ENCODE data around the gene COL9A3. TPM values are rescaled to one million over a fixed set of nuclear protein-coding genes. Genes with fewer than 3 reads are reported as not detected.

Gene COL9A3
- total and polyA plus RNA-seq, 2 donors from 2014 or later = 2.3 to 4.3 TPM

GRCh38 chr20:62771396-62772102 is 45.3 kb upstream of the COL9A3 start:
- intact Hi-C loops (cut with DNase I) = no loop called here
- peaks cover 0 to 36% (median 3%) of the 10 kb centered on the region in 3 donors for H3K4me1 ChIP-seq (ENCODE audit: control insufficient read depth in 2 of 3, insufficient read depth in 2 of 3, low read depth in 1 of 3, low read length in 3 of 3)
- H3K27ac ChIP-seq (ENCODE audit: low read depth in 2 of 2, low read length in 2 of 2) = peak overlapping the region in 1 of 2 donors; percentile 84
- H3K36me3 ChIP-seq (ENCODE audit: control insufficient read depth in 2 of 3, insufficient read depth in 3 of 3, low read length in 3 of 3) = no peaks in the 10 kb centered on the region
- H3K9me3 ChIP-seq (ENCODE audit: control insufficient read depth in 2 of 3, insufficient read depth in 1 of 3, low read length in 3 of 3) = no peaks in the 10 kb centered on the region
- FAIRE-seq (no peak), DNase-seq (peak in 1 of 5 donors; percentile 57)
- no peak for TF ChIP-seq CTCF (IDR thresholded peaks at IDR 0.05; ENCODE audit: borderline replicate concordance, extremely low read depth, insufficient read depth)
- H3K9ac ChIP-seq (ENCODE audit: low read length in 3 of 3) = no peak overlapping the region
- no peaks in the 10 kb centered on the region for H3K27me3 ChIP-seq (ENCODE audit: control insufficient read depth, insufficient read depth, low read length)
- no peak overlapping the region for H3K4me3 ChIP-seq (ENCODE audit: low read length in 3 of 3)

GRCh38 chr20:62772103-62772611 is 44.7 kb upstream of the COL9A3 start:
- H3K4me3 ChIP-seq (ENCODE audit: low read length in 3 of 3) = no peak overlapping the region
- H3K27me3 ChIP-seq (ENCODE audit: control insufficient read depth, insufficient read depth, low read length) = no peaks in the 10 kb centered on the region
- no peak overlapping the region for H3K9ac ChIP-seq (ENCODE audit: low read length in 3 of 3)
- H3K36me3 ChIP-seq (ENCODE audit: control insufficient read depth in 2 of 3, insufficient read depth in 3 of 3, low read length in 3 of 3) = no peaks in the 10 kb centered on the region
- TF ChIP-seq CTCF (IDR thresholded peaks at IDR 0.05; ENCODE audit: borderline replicate concordance, extremely low read depth, insufficient read depth) = no peak
- H3K27ac ChIP-seq (ENCODE audit: low read depth in 2 of 2, low read length in 2 of 2) = peak overlapping the region in 1 of 2 donors; percentile 84
- H3K9me3 ChIP-seq (ENCODE audit: control insufficient read depth in 2 of 3, insufficient read depth in 1 of 3, low read length in 3 of 3) = no peaks in the 10 kb centered on the region
- peaks cover 0 to 40% (median 3%) of the 10 kb centered on the region in 3 donors for H3K4me1 ChIP-seq (ENCODE audit: control insufficient read depth in 2 of 3, insufficient read depth in 2 of 3, low read depth in 1 of 3, low read length in 3 of 3)
- intact Hi-C loops (cut with DNase I) = no loop called here
- peak in 1 of 5 donors; percentile 72 for DNase-seq
- FAIRE-seq = no peak

GRCh38 chr20:62772619-62772989 is 44.2 kb upstream of the COL9A3 start:
- DNase-seq (peak in 1 of 5 donors; percentile 54), FAIRE-seq (no peak)
- intact Hi-C loops (cut with DNase I) = no loop called here
- no peak for TF ChIP-seq CTCF (IDR thresholded peaks at IDR 0.05; ENCODE audit: borderline replicate concordance, extremely low read depth, insufficient read depth)
- peaks cover 0 to 44% (median 3%) of the 10 kb centered on the region in 3 donors for H3K4me1 ChIP-seq (ENCODE audit: control insufficient read depth in 2 of 3, insufficient read depth in 2 of 3, low read depth in 1 of 3, low read length in 3 of 3)
- H3K36me3 ChIP-seq (ENCODE audit: control insufficient read depth in 2 of 3, insufficient read depth in 3 of 3, low read length in 3 of 3) = no peaks in the 10 kb centered on the region
- no peaks in the 10 kb centered on the region for H3K9me3 ChIP-seq (ENCODE audit: control insufficient read depth in 2 of 3, insufficient read depth in 1 of 3, low read length in 3 of 3)
- H3K27me3 ChIP-seq (ENCODE audit: control insufficient read depth, insufficient read depth, low read length) = no peaks in the 10 kb centered on the region
- no peak overlapping the region for H3K4me3 ChIP-seq (ENCODE audit: low read length in 3 of 3)
- peak overlapping the region in 1 of 3 donors; percentile 29 for H3K9ac ChIP-seq (ENCODE audit: low read length in 3 of 3)
- peak overlapping the region; percentile 29 to 84 for H3K27ac ChIP-seq (ENCODE audit: low read depth in 2 of 2, low read length in 2 of 2)

Data from kidney (tissue), 14 donors.